Colonic mucosa (tissue), 4 donors: Measurements from ENCODE around the gene JCHAIN. TPM values are rescaled to one million over a fixed set of nuclear protein-coding genes. Genes with fewer than 3 reads are reported as not detected.

Experiments
- DNase-seq: peaks from one replicate; pipeline ENCODE4 v3.0.0-alpha.2; 2020
- H3K27ac ChIP-seq: fragments of 200-600 bp; one replicate; pipeline ENCODE4 v1.8.0; 2021
- H3K27me3 ChIP-seq: fragments of 200-600 bp; one replicate; pipeline ENCODE4 v1.8.0; 2021
- H3K36me3 ChIP-seq: fragments of 200-600 bp; one replicate; pipeline ENCODE4 v1.8.0; 2021
- H3K4me1 ChIP-seq: fragments of 200-600 bp; one replicate; pipeline ENCODE4 v1.8.0; 2021; ENCODE audit warnings: mild to moderate bottlenecking
- H3K4me3 ChIP-seq: fragments of 200-600 bp; one replicate; pipeline ENCODE4 v1.8.0; 2021
- H3K9ac ChIP-seq, 2 donors: one replicate each; pipeline ENCODE4 v1.7.0; 2013; ENCODE audit warnings: control low read depth in 2 of 2, low read depth in 2 of 2, low read length in 2 of 2
- H3K9me3 ChIP-seq: fragments of 200-600 bp; one replicate; pipeline ENCODE4 v1.8.0; 2021
- CTCF ChIP-seq: fragments of 200-600 bp; IDR thresholded peaks from one replicate; pipeline ENCODE4 v1.8.0; 2022; ENCODE audit warnings: antibody characterized with exemption, mild to moderate bottlenecking
- intact Hi-C: fragments of 100-400 bp; cut with DNase I; formaldehyde crosslinking; loops from one replicate; pipeline ENCODE4 v1.14.1; 2022
- total RNA-seq, 2 donors: library from RNA; stranded (reverse); fragmentation: NEBNext Ultra II Directional in 1 of 2; extraction: Animal tissue kit (Norgen Biotek cat#: 25700) in 1 of 2; gene quantifications; one replicate each; pipeline ENCODE4 v1.2.1, GENCODE V29; 2021
- donor health status: healthy.
- donor health status: DM: no; HTN: no; CAD: no.
- donor health status: DM: no; HTN: no; CAD: no.

The JCHAIN gene
- total RNA-seq, 2 donors from 2014 or later = 392 to 396 TPM

- Histone ChIP-seq H3K9me3 (no peaks in the 10 kb centered on the region), H3K27ac (no peak overlapping the region), H3K4me3 (no peak overlapping the region), H3K36me3 (no peaks in the 10 kb centered on the region), H3K27me3 (no peaks in the 10 kb centered on the region), H3K4me1 (no peaks in the 10 kb centered on the region), H3K9ac (no peak overlapping the region)
- intact Hi-C loops = loop anchor here (10.0 kb wide), 1 partner anchor 123 kb away; the partner anchor contains the start of gene GRSF1
- no peak for TF ChIP-seq CTCF
- DNase-seq = no peak
Measured at GRCh38 chr4:70712150-70712549, 45.8 kb upstream of the JCHAIN start.

GRCh38 chr4:70711599-70711998, 45.3 kb upstream of the JCHAIN start:
- Histone ChIP-seq H3K4me3 (no peak overlapping the region), H3K4me1 (no peaks in the 10 kb centered on the region), H3K27ac (no peak overlapping the region), H3K36me3 (no peaks in the 10 kb centered on the region), H3K9ac (no peak overlapping the region), H3K27me3 (no peaks in the 10 kb centered on the region), H3K9me3 (no peaks in the 10 kb centered on the region)
- no peak for TF ChIP-seq CTCF
- intact Hi-C loops = loop anchor here (10.0 kb wide), 1 partner anchor 123 kb away; the partner anchor contains the start of gene GRSF1
- DNase-seq = no peak

GRCh38 chr4:70709611-70710205, 43.4 kb upstream of the JCHAIN start:
- no peak overlapping the region for H3K27ac ChIP-seq
- no peaks in the 10 kb centered on the region for H3K27me3 ChIP-seq
- no peaks in the 10 kb centered on the region for H3K4me1 ChIP-seq
- no peak overlapping the region for H3K4me3 ChIP-seq
- H3K9me3 ChIP-seq = no peaks in the 10 kb centered on the region
- no peak for TF ChIP-seq CTCF
- H3K36me3 ChIP-seq = no peaks in the 10 kb centered on the region
- DNase-seq = no peak
- H3K9ac ChIP-seq = no peak overlapping the region
- intact Hi-C loops = loop anchor here (10.0 kb wide), 1 partner anchor 125 kb away; the partner anchor contains the start of gene GRSF1

GRCh38 chr4:70706516-70706915, 40.2 kb upstream of the JCHAIN start:
- H3K27me3 ChIP-seq = no peaks in the 10 kb centered on the region
- H3K36me3 ChIP-seq = no peaks in the 10 kb centered on the region
- TF ChIP-seq CTCF = no peak
- peak overlapping the region; percentile 30 to 93 for H3K9ac ChIP-seq
- no peak for DNase-seq
- intact Hi-C loops = no loop called here
- H3K9me3 ChIP-seq = no peaks in the 10 kb centered on the region
- H3K4me1 ChIP-seq = no peaks in the 10 kb centered on the region
- peak overlapping the region; percentile 94 for H3K27ac ChIP-seq
- no peak overlapping the region for H3K4me3 ChIP-seq

GRCh38 chr4:70706044-70706461, 39.7 kb upstream of the JCHAIN start:
- H3K9ac ChIP-seq = peak overlapping the region; percentile 75 to 93
- DNase-seq = no peak
- intact Hi-C loops = no loop called here
- TF ChIP-seq CTCF = no peak
- H3K27ac ChIP-seq = peak overlapping the region; percentile 94
- H3K36me3 ChIP-seq = no peaks in the 10 kb centered on the region
- H3K27me3 ChIP-seq = no peaks in the 10 kb centered on the region
- no peaks in the 10 kb centered on the region for H3K9me3 ChIP-seq
- H3K4me3 ChIP-seq = peak overlapping the region; percentile 84
- no peaks in the 10 kb centered on the region for H3K4me1 ChIP-seq
